Measurements from ENCODE around the gene CAMTA1.

CAMTA1 gene

DNA sequence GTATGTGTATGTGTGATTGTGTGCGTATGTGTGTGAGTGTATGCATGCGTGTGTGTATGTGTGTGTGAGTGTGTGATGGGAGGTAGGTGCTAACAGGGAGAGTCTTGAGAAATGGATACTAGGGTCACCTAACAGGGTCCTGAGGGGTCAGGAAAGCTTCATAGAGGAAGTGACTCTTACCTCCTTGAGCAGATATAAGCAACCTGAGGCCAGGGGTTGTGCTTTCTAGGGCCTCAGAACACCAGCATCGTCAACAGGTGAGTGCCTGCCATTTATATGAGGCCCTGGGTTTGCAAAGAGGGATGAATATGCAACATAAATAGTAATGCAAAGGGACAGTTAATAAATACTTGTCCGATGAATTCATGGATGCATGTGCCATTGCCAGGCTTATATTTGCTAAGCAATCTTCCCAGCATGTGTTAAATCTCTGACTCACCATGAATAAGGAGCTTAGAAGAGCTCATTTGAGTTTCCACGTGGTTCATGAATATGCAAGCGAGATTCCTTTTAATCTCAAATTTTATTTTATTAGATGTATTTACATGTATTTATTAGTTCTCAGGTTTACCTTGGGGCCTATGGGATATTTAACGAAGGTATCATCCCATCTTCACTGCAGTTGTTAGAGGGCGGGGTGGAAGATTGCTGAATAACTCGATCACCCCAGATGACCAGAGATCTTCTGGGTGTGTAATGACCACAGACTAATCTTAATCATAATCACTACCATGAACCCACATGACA lies 438.3 kb downstream of the CAMTA1 start:
- DNase-seq: no peak

DNA sequence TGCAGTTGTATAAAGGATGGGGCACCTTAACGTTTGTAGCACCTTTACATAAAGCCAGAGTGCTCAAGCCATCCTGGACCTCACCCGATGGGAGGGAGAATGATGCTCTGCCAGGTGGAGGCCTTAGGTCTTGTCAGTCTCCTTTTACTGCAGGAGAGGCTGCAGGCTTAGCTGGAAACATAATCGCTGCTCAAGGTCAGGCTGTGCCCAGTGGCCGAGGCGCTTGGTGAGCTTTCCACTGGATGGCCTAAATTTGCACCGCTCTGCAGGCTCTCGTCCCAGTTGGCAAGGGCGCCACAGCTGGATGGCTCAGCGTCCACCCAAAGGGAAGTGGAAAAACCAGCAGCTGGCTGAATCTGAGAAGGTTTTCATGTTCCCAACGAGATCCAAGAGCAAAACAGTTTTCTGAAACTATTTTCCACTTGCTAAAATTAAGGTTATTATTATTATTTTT lies 438.9 kb downstream of the CAMTA1 start:
- no peak for DNase-seq

DNA sequence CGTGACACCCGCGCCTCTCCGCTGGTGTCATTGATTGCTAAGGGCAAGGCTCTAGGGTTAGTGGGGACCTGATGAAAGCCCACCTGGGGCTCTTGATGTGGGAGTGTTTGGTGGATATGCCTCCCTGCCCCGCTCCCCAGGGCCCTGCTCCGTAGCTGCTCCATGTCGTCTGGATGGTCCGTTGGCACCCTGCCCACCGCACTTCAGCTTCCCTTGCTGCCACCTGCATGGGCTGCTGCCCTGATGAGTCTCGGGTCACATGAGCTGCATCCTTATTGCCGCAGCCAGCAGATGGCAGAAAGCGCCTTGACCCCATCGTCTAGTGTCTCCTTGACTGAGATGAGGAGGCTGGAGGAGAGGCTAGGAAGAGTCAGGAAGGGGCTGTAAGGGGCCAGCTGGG lies 439.4 kb downstream of the CAMTA1 start:
- no peak for DNase-seq

DNA sequence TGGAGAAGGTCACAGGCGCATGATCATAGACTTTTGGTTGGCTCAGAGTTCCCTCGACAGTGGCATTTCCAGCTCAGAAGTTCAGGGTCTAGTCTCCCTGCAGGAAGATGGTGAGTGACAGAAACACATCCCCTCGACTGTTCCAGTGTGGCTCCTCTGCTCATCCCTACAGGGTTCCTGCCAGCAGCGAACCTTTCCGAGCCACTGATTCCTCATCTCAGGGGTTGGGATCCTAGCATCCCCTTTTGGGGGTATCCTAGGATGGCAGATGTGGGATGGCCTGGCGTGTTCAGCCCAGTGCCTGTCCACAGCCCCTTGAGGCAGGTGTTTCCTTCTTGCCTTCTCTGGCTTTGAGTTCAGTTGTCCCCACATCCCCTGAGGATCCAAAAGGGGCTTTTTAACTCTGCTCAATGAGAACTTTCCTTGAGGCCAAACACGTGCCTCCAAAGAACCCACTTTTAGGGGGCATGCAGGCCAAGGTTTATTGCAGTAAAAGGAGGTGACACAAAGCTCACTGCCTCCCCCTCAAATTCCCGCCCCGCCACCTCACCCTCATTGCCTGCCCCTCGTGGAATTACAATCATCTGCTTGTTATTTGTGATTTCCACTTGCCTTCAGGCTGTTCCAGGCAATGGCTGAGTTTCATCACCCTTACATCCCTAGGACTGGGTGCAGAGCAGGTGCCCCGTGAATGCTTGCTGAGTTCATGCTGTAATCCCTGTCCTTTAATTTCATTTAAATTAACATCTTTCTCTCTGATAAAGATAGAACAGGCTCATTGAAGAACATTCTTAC lies 440.7 kb downstream of the CAMTA1 start:
- no peak for DNase-seq

GRCh38 chr1:7227654-7228053 lies 442.4 kb downstream of the CAMTA1 start:
- no peak for DNase-seq

DNA sequence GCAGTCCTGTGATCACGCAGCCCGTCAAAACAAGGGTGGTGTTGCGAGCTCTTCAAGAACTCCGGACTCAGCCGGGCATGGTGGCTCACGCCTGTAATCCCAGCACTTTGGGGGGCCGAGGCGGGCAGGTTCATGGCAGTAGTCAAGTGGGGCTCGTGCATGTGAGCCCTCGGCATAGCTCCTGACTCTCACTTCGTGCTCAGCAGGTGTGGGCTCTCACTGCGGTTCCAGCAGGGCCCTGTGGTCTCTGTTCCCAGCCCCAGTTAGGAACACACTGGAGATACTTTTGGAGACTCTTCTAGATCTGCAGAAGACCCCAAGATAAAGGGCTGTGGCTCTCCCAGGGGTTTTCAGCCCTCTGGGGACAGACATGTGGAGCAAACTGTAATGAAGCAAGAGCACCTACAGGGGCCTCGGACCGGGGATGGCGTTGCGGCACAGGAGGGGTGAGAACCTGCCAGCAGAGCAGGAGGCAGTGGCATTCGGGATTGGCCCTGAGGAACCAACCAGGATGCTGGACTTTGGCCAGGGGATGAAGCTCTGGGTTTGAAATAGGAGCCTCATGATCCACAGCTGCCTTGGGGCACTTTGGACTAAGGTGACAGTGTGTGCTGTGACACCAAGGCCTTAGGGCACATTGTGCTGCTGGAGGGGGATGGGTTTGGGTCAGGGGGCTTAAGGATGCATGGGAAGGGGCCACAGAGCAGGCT lies 443.2 kb downstream of the CAMTA1 start:
- no peak for DNase-seq

- DNase-seq: no peak
These were observed 443.9 kb downstream of the CAMTA1 start for GRCh38 chr1:7229186-7229585.

GRCh38 chr1:7229696-7230631 lies 444.7 kb downstream of the CAMTA1 start:
- DNase-seq: no peak

GRCh38 chr1:7232441-7233236 lies 447.4 kb downstream of the CAMTA1 start:
- DNase-seq: no peak

GRCh38 chr1:7233237-7233540 lies 447.9 kb downstream of the CAMTA1 start:
- DNase-seq: no peak

DNA sequence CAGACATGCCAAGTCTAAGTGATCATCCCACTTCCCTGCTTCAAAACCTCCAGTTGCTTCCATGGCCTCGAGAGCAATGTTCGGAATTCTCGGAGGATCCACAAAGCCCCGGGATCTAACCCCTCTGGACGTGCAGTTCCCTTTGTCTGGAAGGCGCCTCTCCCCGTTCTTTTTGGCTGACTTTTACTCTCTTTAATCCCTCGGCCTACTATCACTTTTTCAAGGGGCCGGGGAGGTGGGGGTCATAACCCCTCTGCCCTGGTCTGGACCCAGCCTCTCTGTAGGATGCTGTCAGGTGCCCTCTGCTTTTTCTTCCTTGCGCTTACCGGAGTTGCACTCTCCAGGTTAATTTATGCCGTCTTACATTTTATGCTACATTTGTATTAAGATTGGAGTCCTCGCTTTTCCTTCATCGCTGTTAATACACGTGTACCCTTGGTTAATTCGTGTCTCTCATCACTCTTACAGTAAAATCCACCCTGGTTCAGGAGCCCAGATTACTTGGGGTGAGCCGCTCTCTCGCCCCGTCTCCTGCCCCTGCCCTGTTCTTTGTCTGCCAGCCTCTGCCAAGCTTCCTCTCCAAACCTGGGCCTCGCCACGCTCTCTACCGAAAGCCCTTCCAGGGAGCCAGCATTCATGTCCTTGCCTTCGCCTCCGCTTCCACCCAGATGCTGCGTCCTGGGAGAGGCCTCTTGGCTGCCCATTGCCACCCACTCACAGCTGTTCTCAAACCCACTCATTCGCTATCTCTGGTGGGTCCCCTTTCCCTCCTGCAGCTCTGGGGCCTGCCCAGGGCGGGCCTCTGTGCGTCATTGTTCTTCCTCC lies 448.6 kb downstream of the CAMTA1 start:
- no peak for DNase-seq

DNA sequence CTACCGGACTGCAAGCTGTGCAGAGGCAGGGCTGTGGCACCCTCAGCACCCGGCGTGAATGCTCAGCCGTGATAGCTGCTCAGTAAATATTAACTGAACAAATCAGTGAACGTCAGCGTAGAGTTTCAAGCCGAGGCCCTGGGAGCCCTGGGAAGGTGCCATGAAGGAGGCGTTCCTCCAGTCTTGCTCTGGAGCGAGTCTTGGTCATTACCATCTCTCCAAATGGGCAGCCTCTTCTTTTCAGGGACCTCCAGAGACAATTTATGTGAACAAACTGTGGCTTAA lies 449.2 kb downstream of the CAMTA1 start:
- no peak for DNase-seq

DNA sequence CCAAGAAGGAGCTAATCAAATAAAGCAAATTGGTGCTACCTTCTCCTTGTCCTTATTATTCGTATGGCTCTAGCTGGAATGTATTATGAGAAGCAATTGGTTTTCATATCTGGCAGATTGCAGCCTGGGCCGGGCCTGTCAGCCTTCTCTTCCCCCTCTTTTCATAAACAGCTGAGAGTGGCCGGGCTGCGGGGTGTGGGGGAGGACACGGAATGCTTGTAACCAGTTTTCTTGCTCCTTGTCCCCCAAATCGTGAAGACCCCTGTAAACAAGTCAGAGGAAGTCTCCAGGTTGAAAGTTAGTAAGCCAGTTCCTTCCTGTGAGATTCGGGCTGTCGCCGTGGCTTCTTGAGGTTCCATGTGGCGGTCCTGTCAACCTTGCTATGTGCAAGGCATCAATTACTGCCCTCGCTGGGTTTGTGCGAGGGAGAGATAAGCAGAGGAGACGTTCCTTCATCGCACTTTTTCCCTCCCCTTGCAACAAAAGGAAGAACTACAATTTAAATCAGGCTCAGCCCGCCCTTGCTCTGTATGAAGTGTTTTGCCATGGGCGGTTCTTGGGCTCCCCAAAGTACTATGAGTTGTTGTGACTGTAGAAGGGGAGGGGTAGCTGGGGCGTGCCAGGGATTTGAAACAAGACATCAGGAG lies 450.7 kb downstream of the CAMTA1 start:
- DNase-seq: no peak

DNA sequence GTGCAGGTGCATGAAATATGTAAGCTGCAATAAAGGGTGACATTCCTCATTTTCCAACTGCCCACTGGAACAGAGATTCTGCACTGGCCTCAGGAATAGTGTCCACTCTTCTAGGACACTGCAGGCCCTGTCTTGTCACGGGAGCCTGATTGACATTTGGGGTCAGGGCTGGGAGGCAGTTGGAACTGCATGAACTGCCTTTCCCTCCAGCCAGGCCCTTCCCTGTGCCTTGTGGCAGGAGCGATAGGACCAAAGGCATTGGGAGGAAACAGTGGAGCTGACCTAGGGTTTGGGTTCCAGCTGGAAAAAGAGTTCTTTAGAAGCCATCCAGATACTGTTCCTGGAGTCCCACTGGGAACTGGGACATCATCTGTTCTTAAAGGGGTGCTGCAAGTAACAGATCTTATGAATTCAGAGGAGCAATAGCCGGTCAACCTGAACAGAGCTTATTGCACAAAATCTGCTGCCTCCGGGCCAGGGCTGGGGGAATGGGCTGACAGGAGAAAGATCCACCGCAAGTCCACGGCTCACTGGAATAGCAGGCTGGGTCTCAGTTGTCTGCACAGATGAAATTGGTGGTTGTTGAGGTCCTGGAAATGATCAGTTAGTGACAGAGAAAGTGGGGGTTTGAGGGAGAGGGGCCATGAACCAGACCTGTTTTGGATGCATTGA lies 451.7 kb downstream of the CAMTA1 start:
- no peak for DNase-seq

GRCh38 chr1:7247158-7247557 lies 461.9 kb downstream of the CAMTA1 start:
- DNase-seq: no peak

DNA sequence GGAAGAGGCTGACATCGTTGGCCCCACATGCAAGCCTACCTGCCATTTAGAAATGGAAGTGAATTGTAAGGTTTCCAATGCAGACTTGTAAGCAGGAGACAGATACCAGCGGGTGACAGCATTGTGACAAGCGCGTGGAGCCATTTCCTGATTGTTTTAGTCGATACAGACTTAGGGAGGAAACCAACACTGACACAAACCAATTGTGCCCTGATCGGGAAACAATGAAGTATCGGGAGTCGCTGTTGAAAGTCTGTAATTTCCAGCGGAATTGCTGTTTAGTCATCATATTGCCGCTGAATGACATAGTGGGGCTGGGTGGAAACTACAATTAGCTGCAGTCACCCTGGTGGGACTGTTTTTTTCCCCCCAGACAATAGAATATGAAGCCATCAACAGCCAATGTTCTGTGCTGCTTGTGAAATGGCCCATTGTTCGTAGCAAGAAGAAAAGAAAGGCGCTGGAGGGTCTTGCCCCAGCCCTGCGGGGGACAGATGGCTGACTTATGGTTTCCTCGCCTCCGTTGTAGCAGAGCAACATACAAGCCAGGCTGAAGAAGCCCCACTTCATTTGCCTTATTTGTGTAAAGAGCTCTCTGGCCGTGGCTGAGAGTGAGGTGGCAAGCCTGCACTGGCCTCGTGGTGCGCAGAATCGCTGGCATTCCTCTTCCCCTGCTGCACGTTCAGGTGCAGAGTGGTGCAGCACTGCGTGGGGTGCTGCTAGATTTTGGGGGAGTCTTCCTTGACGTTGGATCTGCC lies 462.7 kb downstream of the CAMTA1 start:
- DNase-seq: no peak

DNA sequence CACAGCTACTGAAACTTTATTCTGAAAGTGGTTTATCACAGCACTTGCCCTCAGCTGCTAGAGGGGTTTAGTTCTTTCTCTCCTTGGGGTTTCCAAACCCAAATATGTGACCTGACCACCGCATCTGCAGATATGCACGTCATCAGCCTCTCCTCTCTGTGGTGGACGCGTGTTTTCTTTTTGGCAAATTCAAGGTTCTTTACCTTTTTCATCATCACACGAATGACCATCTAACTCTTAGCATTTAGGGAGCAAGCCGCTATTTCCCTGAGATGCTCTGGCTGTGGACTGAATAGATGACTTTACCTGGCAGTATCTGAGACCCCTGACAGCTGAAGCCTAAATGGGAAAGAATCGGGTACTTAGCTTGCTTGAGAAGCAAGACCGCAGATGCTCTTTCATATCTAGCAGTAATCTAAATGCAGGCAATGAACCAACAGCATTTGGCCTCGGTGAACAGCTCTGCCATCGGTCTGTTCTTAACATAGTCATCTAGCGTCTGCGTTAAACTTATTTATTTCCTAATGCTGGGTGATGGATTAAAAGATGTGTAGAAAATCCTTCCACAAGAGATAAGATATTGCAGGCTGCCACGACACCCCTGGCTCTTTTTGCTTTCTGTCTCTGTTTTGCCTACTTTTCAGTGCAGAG lies 463.4 kb downstream of the CAMTA1 start:
- no peak for DNase-seq

DNA sequence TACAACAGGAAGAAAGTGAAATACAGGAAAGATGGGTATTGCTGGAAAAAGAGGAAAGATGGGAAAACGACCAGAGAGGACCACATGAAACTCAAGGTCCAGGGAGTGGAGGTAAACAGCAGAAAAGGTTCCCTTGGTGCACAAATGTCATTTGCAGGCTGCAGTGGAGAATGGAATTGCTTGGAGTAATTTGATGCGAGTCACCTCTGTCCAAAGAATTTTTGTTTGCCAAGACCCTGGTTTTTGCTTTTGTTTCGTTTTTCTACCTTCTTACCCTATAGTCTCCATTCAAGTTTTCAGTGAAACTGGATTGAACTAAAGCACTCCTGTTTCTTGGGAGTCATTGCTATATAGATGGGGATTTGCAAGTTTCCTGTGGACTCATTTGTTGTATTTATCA lies 464.3 kb downstream of the CAMTA1 start:
- DNase-seq: no peak

- DNase-seq: no peak
These were observed 464.9 kb downstream of the CAMTA1 start for GRCh38 chr1:7250176-7250575.

Measured in NCI-H1048 (cell line).